Measurements from ENCODE around the gene UTP20. TPM values are rescaled to one million over a fixed set of nuclear protein-coding genes. Genes with fewer than 3 reads are reported as not detected.

UTP20 gene
- total RNA-seq, 1 donor from 2014 or later, result 6.3 TPM

DNA sequence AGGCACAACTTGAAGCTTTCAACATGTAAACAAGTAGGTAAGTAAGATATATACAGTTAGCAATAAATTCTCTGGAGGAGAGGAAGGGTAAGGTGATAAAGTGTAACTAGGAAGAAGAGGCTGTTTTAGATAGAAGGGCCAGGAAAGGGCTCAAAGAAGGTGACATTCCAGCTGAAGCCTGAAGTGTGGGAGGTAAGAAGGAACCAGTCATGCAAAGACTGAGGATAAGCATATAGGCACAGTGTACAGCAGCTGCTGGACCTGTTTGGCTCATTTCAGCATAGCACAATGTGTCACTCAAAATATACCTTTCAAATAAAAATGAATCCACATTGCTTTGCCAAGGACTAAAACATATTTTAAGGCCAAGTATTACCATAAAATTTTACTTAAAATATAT is 156.2 kb downstream of the UTP20 start:
- no peak for DNase-seq (ENCODE audit: low spot score)

Other genes with a start within 250 kb of the UTP20 start
- gene SLC5A8, start 69.9 kb upstream of the UTP20 start, total RNA-seq, result 0.06 TPM
- gene ARL1, start 127.7 kb downstream of the UTP20 start, total RNA-seq, result 91.3 TPM
- not detected for gene SPIC, start 195.2 kb downstream of the UTP20 start, total RNA-seq

All from mucosa of gallbladder (tissue), 1 donor.